ENCODE data around the gene JAK1.

DNA sequence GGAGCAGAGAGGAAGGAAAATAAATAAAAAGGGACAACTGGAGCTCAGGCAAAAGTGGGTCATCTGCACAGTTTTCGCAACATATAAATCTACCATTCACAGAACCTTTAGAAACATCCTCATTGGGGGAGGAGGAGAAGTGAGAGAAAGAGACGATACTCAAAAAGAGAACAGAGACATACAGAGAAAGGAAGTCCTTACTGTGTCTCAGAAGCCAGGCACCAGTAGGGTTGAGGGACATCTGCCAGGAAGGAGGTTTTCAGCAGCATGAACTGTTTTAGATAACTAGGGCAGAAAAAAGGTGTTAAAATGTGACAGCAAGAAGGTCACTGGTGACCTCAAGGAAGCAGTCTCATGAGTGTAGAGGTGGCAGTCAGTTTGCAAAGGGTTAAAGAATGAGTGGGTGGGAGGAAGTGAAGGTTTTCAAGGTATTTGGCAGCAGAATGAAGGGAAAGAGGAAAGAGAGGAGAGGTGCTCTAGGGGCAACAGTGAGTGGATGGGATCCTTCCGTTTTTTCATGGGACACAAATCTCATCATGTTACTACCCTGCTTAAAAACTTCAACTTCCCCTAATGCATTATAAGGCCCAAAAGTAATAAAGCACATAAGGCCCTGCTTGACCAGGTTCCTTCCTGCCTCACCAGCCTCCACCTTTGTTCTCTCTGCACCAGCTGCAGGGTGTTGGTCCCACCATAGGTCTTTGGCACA, 9.5 kb downstream of the JAK1 start:
- TF ChIP-seq, protein P1, sequence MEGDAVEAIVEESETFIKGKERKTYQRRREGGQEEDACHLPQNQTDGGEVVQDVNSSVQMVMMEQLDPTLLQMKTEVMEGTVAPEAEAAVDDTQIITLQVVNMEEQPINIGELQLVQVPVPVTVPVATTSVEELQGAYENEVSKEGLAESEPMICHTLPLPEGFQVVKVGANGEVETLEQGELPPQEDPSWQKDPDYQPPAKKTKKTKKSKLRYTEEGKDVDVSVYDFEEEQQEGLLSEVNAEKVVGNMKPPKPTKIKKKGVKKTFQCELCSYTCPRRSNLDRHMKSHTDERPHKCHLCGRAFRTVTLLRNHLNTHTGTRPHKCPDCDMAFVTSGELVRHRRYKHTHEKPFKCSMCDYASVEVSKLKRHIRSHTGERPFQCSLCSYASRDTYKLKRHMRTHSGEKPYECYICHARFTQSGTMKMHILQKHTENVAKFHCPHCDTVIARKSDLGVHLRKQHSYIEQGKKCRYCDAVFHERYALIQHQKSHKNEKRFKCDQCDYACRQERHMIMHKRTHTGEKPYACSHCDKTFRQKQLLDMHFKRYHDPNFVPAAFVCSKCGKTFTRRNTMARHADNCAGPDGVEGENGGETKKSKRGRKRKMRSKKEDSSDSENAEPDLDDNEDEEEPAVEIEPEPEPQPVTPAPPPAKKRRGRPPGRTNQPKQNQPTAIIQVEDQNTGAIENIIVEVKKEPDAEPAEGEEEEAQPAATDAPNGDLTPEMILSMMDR (conservative IDR thresholded peaks at IDR 0.05; ENCODE audit: low read depth, low read length), result no peak
- TF ChIP-seq EZH2 (IDR thresholded peaks at IDR 0.05; ENCODE audit: borderline replicate concordance, low read depth, low read length, poor library complexity, severe bottlenecking), result no peak
